Skeletal muscle tissue (tissue), 4 donors: ENCODE measurements around the gene KAT2A. TPM values are rescaled to one million over a fixed set of nuclear protein-coding genes. Genes with fewer than 3 reads are reported as not detected.
A peak's percentile ranks its signal among the peaks of the same experiment; 100 is the strongest.

Experiments used
- H3K27ac ChIP-seq: one replicate; pipeline ENCODE4 v1.7.0; 2013; ENCODE audit warnings: mild to moderate bottlenecking, low read depth, low read length, inconsistent platforms
- H3K27me3 ChIP-seq, 3 donors: one replicate each; pipeline ENCODE4 v1.7.0; 2013; ENCODE audit warnings: low read length in 3 of 3; ENCODE audit not compliant: control insufficient read depth in 3 of 3, insufficient read depth in 3 of 3
- H3K36me3 ChIP-seq, 3 donors: one replicate each; pipeline ENCODE4 v1.7.0; 2013; ENCODE audit warnings: low read length in 3 of 3; ENCODE audit not compliant: control insufficient read depth in 3 of 3, insufficient read depth in 3 of 3
- H3K4me1 ChIP-seq, 3 donors: one replicate each; pipeline ENCODE4 v1.7.0; 2013; ENCODE audit warnings: low read length in 3 of 3, mild to moderate bottlenecking in 3 of 3; ENCODE audit not compliant: control insufficient read depth in 3 of 3, insufficient read depth in 3 of 3
- H3K4me3 ChIP-seq, 3 donors: one replicate each; pipeline ENCODE4 v1.7.0; 2013; ENCODE audit warnings: low read length in 3 of 3
- H3K9ac ChIP-seq, 3 donors: one replicate each; pipeline ENCODE4 v1.7.0; 2013; ENCODE audit warnings: low read length in 3 of 3, mild to moderate bottlenecking in 3 of 3, moderate library complexity in 2 of 3, low read depth in 1 of 3
- H3K9me3 ChIP-seq, 3 donors: one replicate each; pipeline ENCODE4 v1.7.0; 2013; ENCODE audit warnings: low read length in 3 of 3; ENCODE audit not compliant: control insufficient read depth in 3 of 3
- total RNA-seq: library from RNA; depleted of rRNA; stranded (reverse); fragments of >200 nt; gene quantifications from one replicate; pipeline ENCODE4 v1.2.3, GENCODE V29; 2014
- donor health status: Osteomylitis.

The KAT2A gene
- total RNA-seq, 1 donor from 2014 or later = 8.9 TPM

- Histone ChIP-seq H3K9me3 (no peaks in the 10 kb centered on the region), H3K9ac (no peak overlapping the region), H3K4me1 (peaks cover 16 to 41% (median 27%) of the 10 kb centered on the region in 3 donors), H3K27ac (no peak overlapping the region), H3K36me3 (no peaks in the 10 kb centered on the region), H3K4me3 (no peak overlapping the region), H3K27me3 (peaks cover 4 to 18% (median 9%) of the 10 kb centered on the region in 3 donors)
Observed at GRCh38 chr17:42096360-42097111, 24.6 kb downstream of the KAT2A start.

DNA sequence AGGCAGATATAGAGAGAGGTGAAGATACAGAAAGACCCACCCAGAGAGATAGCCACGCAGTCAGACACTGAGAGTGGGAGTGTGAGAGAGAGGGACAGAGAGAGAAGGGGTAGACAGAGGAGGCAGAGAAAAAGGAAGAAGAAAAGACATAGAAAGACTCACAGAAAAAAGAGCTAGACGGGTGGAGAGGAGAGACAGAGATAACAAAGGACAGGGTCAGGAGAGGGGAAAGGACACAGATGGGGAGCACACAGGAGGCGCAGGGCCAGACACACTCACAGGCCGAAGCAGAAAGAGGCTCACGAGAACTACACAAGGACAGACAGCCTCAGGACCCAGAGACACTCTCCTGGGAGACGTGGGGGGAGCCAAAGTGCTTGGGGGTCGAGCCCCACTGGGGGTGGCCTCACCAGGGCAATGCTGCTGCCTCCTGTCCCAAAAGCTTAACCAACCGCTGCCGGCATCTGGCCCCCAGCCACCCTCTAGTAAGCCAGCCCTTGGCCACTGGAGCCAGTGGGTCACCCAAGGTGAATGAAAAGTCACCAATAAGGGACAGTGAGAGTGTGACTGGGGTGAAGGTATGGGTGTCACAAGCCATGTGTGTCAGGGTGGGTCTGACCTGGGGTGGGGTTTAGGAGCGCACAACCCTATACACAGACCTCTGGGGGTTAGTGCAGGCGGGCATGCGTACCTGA lies 26.6 kb downstream of the KAT2A start:
- Histone ChIP-seq H3K36me3 (no peaks in the 10 kb centered on the region), H3K27me3 (peaks cover 4 to 18% (median 9%) of the 10 kb centered on the region in 3 donors), H3K4me1 (peaks cover 17 to 41% (median 27%) of the 10 kb centered on the region in 3 donors), H3K4me3 (no peak overlapping the region), H3K9ac (peak overlapping the region in 1 of 3 donors; percentile 3), H3K9me3 (no peaks in the 10 kb centered on the region), H3K27ac (no peak overlapping the region)

DNA sequence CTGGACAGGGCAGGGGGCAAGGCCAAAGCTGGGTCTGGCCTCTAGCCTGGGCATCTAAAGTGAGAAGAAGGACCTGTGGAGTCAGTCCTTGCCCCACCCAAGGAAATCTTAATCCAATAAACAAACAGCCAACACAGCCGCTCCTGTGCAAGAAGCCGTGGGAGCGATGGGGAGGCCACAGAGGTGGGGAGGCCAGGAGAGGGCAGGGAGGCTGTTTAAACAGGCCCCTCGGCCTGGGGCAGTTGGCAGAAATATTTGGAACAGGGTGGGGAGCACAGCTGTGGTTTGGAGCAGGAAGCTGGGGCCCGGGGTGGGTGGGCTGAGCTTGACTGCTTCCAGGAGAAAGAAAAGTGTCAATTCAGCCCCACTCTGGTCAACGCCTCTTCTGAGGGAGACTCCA lies 28.2 kb downstream of the KAT2A start:
- Histone ChIP-seq H3K4me1 (peaks cover 17 to 39% (median 27%) of the 10 kb centered on the region in 3 donors), H3K4me3 (no peak overlapping the region), H3K9me3 (no peaks in the 10 kb centered on the region), H3K27ac (no peak overlapping the region), H3K27me3 (peaks cover 4 to 18% (median 9%) of the 10 kb centered on the region in 3 donors), H3K9ac (no peak overlapping the region), H3K36me3 (no peaks in the 10 kb centered on the region)

DNA sequence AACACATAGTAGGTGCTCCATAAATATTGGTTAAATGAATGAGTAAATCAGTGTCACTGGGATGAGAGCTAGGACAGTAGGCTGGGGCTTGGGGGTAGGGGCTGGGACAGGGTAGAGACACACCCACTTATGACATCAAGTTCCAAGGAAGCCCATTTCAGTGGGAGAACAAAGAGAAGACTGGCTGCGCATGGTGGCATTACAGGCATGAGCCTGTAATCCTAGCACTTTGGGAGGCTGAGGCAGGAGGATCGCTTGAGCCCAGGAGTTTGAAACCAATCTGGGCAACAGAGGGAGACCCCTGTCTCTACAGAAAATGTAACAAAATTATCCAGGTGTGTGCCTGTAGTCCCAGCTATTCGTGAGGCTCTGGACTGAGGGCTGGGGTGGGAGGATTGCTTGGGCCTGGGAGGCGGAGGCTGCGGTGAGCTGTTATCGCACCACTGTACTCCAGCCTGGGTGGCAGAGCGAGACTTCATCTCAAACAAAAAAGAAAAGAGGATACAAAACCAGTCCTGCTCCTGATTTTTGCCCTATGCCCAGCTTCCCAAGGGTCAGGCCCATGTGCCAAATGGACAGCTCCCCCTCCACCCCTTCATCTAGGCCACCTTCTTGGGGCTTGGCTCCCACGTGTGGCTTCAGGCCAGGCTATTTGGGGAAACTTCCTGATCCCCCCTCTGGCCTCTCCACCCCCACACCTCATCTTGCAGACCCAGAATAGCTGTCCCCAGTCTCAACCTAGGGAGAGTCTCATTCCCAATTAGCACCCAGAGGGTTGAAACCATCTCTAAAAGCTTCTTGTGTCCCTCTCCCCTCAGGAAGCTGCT lies 30.0 kb downstream of the KAT2A start:
- H3K27me3 ChIP-seq = peaks cover 0 to 6% (median 4%) of the 10 kb centered on the region in 3 donors
- H3K9ac ChIP-seq = no peak overlapping the region
- peaks cover 17 to 28% (median 23%) of the 10 kb centered on the region in 3 donors for H3K4me1 ChIP-seq
- no peaks in the 10 kb centered on the region for H3K36me3 ChIP-seq
- H3K27ac ChIP-seq = no peak overlapping the region
- no peak overlapping the region for H3K4me3 ChIP-seq
- H3K9me3 ChIP-seq = no peaks in the 10 kb centered on the region

- Histone ChIP-seq H3K9ac (no peak overlapping the region), H3K4me1 (peaks cover 7 to 10% (median 8%) of the 10 kb centered on the region in 3 donors), H3K27ac (no peak overlapping the region), H3K27me3 (peaks cover 0 to 3% (median 0%) of the 10 kb centered on the region in 3 donors), H3K4me3 (no peak overlapping the region), H3K9me3 (no peaks in the 10 kb centered on the region), H3K36me3 (no peaks in the 10 kb centered on the region)
Observed at GRCh38 chr17:42088736-42089135, 32.4 kb downstream of the KAT2A start.

- Histone ChIP-seq H3K9me3 (no peaks in the 10 kb centered on the region), H3K27me3 (peaks cover 0 to 3% (median 0%) of the 10 kb centered on the region in 3 donors), H3K4me1 (peaks cover 7 to 10% (median 8%) of the 10 kb centered on the region in 3 donors), H3K9ac (no peak overlapping the region), H3K36me3 (no peaks in the 10 kb centered on the region), H3K27ac (no peak overlapping the region), H3K4me3 (no peak overlapping the region)
Observed at GRCh38 chr17:42087736-42088705, 33.1 kb downstream of the KAT2A start.

- no peak overlapping the region for H3K9ac ChIP-seq
- no peak overlapping the region for H3K27ac ChIP-seq
- H3K4me1 ChIP-seq = peaks cover 7 to 10% (median 8%) of the 10 kb centered on the region in 3 donors
- no peaks in the 10 kb centered on the region for H3K9me3 ChIP-seq
- peaks cover 0 to 3% (median 0%) of the 10 kb centered on the region in 3 donors for H3K27me3 ChIP-seq
- no peaks in the 10 kb centered on the region for H3K36me3 ChIP-seq
- no peak overlapping the region for H3K4me3 ChIP-seq
Observed at GRCh38 chr17:42087042-42087701, 34.0 kb downstream of the KAT2A start.

GRCh38 chr17:42081516-42082129 lies 39.5 kb downstream of the KAT2A start:
- Histone ChIP-seq H3K36me3 (no peaks in the 10 kb centered on the region), H3K4me3 (no peak overlapping the region), H3K9ac (no peak overlapping the region), H3K27ac (no peak overlapping the region), H3K27me3 (no peaks in the 10 kb centered on the region), H3K9me3 (no peaks in the 10 kb centered on the region), H3K4me1 (peaks cover 17 to 22% (median 21%) of the 10 kb centered on the region in 3 donors)
